Pancreas (tissue), 10 donors: Measurements from ENCODE around the gene DAAM2. TPM values are rescaled to one million over a fixed set of nuclear protein-coding genes. Genes with fewer than 3 reads are reported as not detected.

ENCODE experiments used
- ATAC-seq, 4 donors: fragments of 200-7000 bp; cut with Tn5 transposase; one replicate each; pipeline versions ENCODE4 v1.8.0 to v1.9.1; 2020; ENCODE audit warnings: mild to moderate bottlenecking in 4 of 4, moderate library complexity in 4 of 4
- DNase-seq, 6 donors: peaks; one replicate each; pipeline ENCODE4 v3.0.0-alpha.2; 2020
- FAIRE-seq: peaks from 2 replicates; lab custom pipeline; 2012; peaks lifted over from hg19 to GRCh38; lab: Jason Lieb, UNC
- H3K27ac ChIP-seq, 4 donors: fragments of 200-600 bp; sonication (generic); 1 replicate in 3 of 4; 2 replicates in 1 of 4; pipeline versions ENCODE4 v1.5.0 to v1.8.0; 2020
- H3K27me3 ChIP-seq, 4 donors: fragments of 200-600 bp; one replicate each; pipeline ENCODE4 v1.8.0; 2021
- H3K36me3 ChIP-seq, 3 donors: fragments of 200-600 bp; sonication (generic) in 1 of 3; one replicate each; pipeline versions ENCODE4 v1.5.0 to v1.8.0; 2020 to 2021
- H3K4me1 ChIP-seq, 3 donors: fragments of 200-600 bp; one replicate each; pipeline ENCODE4 v1.8.0; 2021
- H3K4me3 ChIP-seq, 4 donors: fragments of 200-600 bp; sonication (generic) in 2 of 4; one replicate each; pipeline versions ENCODE4 v1.5.0 to v1.8.0; 2020 to 2021
- H3K9me3 ChIP-seq, 4 donors: fragments of 200-600 bp; one replicate each; pipeline ENCODE4 v1.8.0; 2021
- WGBS, 2 donors: extraction: QIAGEN DNeasy Blood & Tissue Kit; methylation state at CpG; one replicate each; pipeline ENCODE4 v1.1.7; 2013; 5-methylcytosine and 5-hydroxymethylcytosine counted together
- intact Hi-C, 3 donors: fragments of 100-400 bp; cut with DNase I; formaldehyde crosslinking; loops; one replicate each; pipeline versions ENCODE4 v1.11.1 to v1.14.2; 2022
- polyA plus RNA-seq, 2 donors: library from polyadenylated mRNA; stranded (reverse); fragments of 200-250 nt; gene quantifications; one replicate each; pipeline ENCODE4 v1.2.3, GENCODE V29; 2013
- total RNA-seq, 6 donors: library from RNA; stranded (reverse); fragmentation: NEBNext Ultra II Directional in 4 of 6; extraction: Animal tissue kit (Norgen Biotek cat#: 25700) in 4 of 6; gene quantifications; one replicate each; pipeline versions ENCODE4 v1.2.1 to v1.2.4, GENCODE V29; 2021 to 2023
- TF ChIP-seq, protein P1 (sequence below), 4 donors: fragments of 200-600 bp; sonication (generic) in 3 of 4; IDR thresholded peaks; one replicate each; pipeline versions ENCODE4 v1.5.0 to v1.8.0; 2021; ENCODE audit warnings: antibody characterized with exemption in 4 of 4
- donor health status: healthy with polysubstance abuse.
- donor health status: DM: no; HTN: no; CAD: no; lungs with moderate emphysema.
- donor health status: DM: no; HTN: no; CAD: no.
- donor health status: control.
- donor health status: control.
- donor health status: Bipolar disorder and iron deficiency.
- donor health status: DM: yes; HTN: yes; CAD: no.
- donor health status: DM: no; HTN: no; CAD: no.
- donor health status: DM: no; HTN: no; CAD: no.
- donor health status: DM: yes; HTN: yes; CAD: no.

The DAAM2 gene
- total and polyA plus RNA-seq, 8 donors: 4.0 to 10.5 (median 7.2) TPM

DNA sequence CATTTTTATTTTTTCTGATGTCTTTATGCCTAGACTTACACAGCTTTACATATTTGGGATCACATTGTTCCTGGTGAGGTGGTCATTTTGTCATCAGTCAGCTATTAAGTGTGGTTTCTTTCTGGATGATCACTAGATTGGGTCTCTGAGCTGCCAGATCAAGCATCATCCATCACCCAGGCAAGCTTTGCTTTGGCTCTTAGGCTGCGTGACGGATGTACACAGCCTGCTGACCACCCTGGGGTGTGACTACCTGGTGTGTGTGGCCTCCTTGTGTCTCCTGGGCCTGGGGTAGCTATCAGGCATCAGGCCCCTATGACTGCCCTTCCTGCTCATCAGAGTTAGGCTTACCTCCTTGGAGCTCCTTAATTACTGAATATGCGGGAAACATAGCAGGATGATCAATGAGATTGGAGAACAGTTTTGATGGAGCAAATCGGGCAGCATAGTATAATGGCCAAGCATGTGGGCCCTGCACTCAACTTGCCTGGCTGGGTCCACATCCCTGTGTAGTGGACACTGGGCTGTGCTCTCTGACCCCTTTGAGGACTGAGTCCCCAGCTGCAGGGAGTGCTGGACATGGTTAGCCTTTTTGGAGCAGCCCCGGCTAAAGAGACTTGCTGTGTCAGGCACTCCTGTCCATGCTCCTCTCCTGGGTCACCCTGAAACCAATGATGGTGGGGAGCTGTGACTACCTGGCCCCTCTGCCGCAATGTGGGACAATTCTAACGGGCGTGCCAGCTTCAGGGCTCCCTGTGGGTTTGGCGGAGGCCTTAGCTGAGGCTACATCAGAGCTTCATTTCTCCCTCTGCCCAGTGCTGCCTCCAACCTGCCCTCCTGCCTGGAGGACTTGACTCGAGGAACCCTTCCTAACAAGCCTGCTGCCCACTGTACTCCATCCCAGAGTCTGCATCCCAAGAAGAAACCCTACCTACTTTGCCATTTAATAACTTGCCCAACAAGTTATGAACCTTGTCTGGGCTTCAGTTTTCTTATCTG, 8.2 kb downstream of the DAAM2 start:
- intact Hi-C loops: no loop called here
- peaks cover 4 to 8% (median 5%) of the 10 kb centered on the region in 3 donors for H3K4me1 ChIP-seq
- no peaks in the 10 kb centered on the region for H3K36me3 ChIP-seq

DNA sequence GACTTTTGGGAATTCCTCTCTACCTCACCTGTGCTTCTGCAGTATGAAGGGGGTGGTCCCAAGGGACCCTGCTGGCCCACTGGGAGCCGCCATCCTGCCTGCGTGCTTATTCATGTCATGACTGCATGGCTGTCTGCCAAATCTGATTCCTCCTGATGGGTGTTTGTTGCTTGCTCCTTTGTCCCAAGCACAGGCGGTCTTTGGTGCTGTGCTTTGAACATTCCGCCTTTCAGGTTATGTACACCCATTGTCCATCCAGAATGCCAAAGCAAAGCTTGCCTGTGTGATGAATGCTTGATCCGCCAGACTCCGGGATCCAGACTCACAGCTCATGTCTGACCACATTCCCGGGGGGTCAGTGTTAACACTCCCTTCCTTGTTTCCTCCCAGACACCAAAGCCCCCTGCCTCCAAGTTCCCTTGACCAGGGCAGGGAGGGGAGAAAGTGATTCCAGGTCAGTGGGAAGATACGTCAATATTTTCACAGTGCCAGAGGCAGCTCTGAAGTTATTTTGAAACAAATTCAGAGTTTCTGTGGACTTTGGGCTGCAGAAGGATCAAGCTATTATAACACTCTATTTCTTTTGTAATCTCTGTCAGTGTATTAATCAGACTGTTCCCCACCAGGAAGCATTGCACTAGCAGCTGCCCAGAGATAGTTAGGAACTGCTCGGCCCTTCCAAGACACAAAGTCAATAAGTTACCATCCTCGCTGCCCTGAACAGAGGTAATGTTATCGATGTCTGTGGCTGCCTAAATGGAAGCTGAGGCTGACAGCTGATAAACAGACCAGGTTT, 9.5 kb downstream of the DAAM2 start:
- ATAC-seq: peak; percentile 13 to 63 (median 51)
- no peak overlapping the region for H3K27ac ChIP-seq

More for the DNA sequence above, 8.2 kb downstream of the DAAM2 start:
- TF ChIP-seq, protein P1, sequence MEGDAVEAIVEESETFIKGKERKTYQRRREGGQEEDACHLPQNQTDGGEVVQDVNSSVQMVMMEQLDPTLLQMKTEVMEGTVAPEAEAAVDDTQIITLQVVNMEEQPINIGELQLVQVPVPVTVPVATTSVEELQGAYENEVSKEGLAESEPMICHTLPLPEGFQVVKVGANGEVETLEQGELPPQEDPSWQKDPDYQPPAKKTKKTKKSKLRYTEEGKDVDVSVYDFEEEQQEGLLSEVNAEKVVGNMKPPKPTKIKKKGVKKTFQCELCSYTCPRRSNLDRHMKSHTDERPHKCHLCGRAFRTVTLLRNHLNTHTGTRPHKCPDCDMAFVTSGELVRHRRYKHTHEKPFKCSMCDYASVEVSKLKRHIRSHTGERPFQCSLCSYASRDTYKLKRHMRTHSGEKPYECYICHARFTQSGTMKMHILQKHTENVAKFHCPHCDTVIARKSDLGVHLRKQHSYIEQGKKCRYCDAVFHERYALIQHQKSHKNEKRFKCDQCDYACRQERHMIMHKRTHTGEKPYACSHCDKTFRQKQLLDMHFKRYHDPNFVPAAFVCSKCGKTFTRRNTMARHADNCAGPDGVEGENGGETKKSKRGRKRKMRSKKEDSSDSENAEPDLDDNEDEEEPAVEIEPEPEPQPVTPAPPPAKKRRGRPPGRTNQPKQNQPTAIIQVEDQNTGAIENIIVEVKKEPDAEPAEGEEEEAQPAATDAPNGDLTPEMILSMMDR (IDR thresholded peaks at IDR 0.05): no peak
- Histone ChIP-seq H3K9me3 (no peaks in the 10 kb centered on the region), H3K27ac (no peak overlapping the region), H3K27me3 (no peaks in the 10 kb centered on the region), H3K4me3 (no peak overlapping the region)
- FAIRE-seq: no peak
- WGBS, 2 donors: 93 to 95% methylated on average over 10 of the region's 10 CpGs
- ATAC-seq: no peak
- no peak for DNase-seq

DNA sequence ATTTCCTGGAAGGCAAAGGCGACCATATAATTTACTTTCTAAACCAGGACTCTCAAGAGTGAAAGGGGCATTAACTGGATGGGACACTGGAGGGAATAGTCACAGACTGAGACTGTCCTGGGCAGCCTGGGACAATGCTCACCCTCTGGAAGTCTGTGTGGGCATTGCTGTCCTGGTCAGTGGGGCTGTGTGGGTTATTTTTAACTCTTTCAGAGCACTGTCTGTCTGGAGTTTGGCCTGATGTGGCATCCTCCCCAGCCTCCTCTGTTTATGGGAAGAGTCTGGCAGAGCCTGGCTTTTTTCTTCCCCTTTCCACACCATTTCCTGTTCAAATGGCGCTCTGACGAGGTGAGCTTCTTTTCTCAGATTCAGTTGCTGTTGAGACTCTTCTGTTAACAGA, 11.7 kb downstream of the DAAM2 start:
- ATAC-seq: no peak
- Histone ChIP-seq H3K27me3 (no peaks in the 10 kb centered on the region), H3K27ac (no peak overlapping the region), H3K9me3 (no peaks in the 10 kb centered on the region), H3K36me3 (no peaks in the 10 kb centered on the region), H3K4me1 (peaks cover 4 to 8% (median 5%) of the 10 kb centered on the region in 3 donors), H3K4me3 (no peak overlapping the region)
- no peak for FAIRE-seq
- DNase-seq: no peak
- intact Hi-C loops: no loop called here
- WGBS, 2 donors: 76 to 80% methylated on average over 3 of the region's 3 CpGs
- TF ChIP-seq, protein P1 (IDR thresholded peaks at IDR 0.05): no peak

More for the DNA sequence above, 9.5 kb downstream of the DAAM2 start:
- no peaks in the 10 kb centered on the region for H3K36me3 ChIP-seq
- H3K9me3 ChIP-seq: no peaks in the 10 kb centered on the region
- H3K4me3 ChIP-seq: no peak overlapping the region
- intact Hi-C loops: no loop called here
- H3K4me1 ChIP-seq: peaks cover 4 to 8% (median 5%) of the 10 kb centered on the region in 3 donors
- WGBS, 2 donors: 40 to 42% methylated on average over 11 of the region's 11 CpGs
- FAIRE-seq: no peak
- no peaks in the 10 kb centered on the region for H3K27me3 ChIP-seq
- no peak for DNase-seq
- TF ChIP-seq, protein P1 (IDR thresholded peaks at IDR 0.05): no peak

GRCh38 chr6:39804466-39805065, 12.4 kb downstream of the DAAM2 start:
- TF ChIP-seq, protein P1 (IDR thresholded peaks at IDR 0.05): no peak
- no peak overlapping the region for H3K4me3 ChIP-seq
- peaks cover 4 to 8% (median 5%) of the 10 kb centered on the region in 3 donors for H3K4me1 ChIP-seq
- FAIRE-seq (no peak), DNase-seq (no peak), ATAC-seq (peak in 2 of 4 donors; percentile 49 to 56)
- H3K36me3 ChIP-seq: no peaks in the 10 kb centered on the region
- no peak overlapping the region for H3K27ac ChIP-seq
- H3K9me3 ChIP-seq: no peaks in the 10 kb centered on the region
- intact Hi-C loops: no loop called here
- no peaks in the 10 kb centered on the region for H3K27me3 ChIP-seq
- WGBS, 2 donors: 90 to 95% methylated on average over 5 of the region's 5 CpGs
